HL-60 (cell line): Measurements from ENCODE around the gene DOCK9.

Experiments used
- DNase-seq, 2 experiments: peaks; one replicate each; pipeline ENCODE4 v3.0.0-alpha.2; 2010 to 2020; ENCODE audit warnings: low read depth in 1 of 2, low spot score in 1 of 2
- H3K27ac ChIP-seq: fragments of 250-450 bp; sonication (Bioruptor Pico); replicated peaks from 2 replicates; pipeline ENCODE4 v1.5.1; 2020; ENCODE audit warnings: mild to moderate bottlenecking, moderate library complexity
- H3K27me3 ChIP-seq: fragments of 250-450 bp; sonication (Bioruptor Pico); 2 replicates; pipeline ENCODE4 v1.5.1; 2021; ENCODE audit warnings: mild to moderate bottlenecking, moderate library complexity; ENCODE audit not compliant: insufficient read depth, poor library complexity, severe bottlenecking
- H3K4me3 ChIP-seq: replicated peaks from 2 replicates; pipeline ENCODE4 v1.5.1; 2011; ENCODE audit warnings: mild to moderate bottlenecking, control low read depth, low read length; ENCODE audit not compliant: insufficient read depth
- CTCF ChIP-seq: IDR thresholded peaks from one replicate; pipeline ENCODE4 v1.5.1; 2011; ENCODE audit warnings: low read length, control low read depth, inconsistent platforms; ENCODE audit not compliant: insufficient read depth
- GABPA ChIP-seq: IDR thresholded peaks from 2 replicates; pipeline ENCODE4 v1.6.1; 2012; ENCODE audit warnings: low read depth
- POLR2AphosphoS5 ChIP-seq: IDR thresholded peaks from 2 replicates; pipeline ENCODE4 v1.6.1; 2012; ENCODE audit warnings: low read depth
- SPI1 ChIP-seq: IDR thresholded peaks from 2 replicates; pipeline ENCODE4 v1.6.1; 2012; ENCODE audit warnings: low read depth, mild to moderate bottlenecking, borderline replicate concordance
- TF ChIP-seq, protein P1 (sequence below): IDR thresholded peaks from 2 replicates; pipeline ENCODE4 v1.6.1; 2012; ENCODE audit warnings: low read depth; ENCODE audit not compliant: insufficient replicate concordance

DOCK9 gene

GRCh38 chr13:99013951-99014350 lies 36.1 kb upstream of the DOCK9 start:
- H3K27ac ChIP-seq, result no peak overlapping the region
- TF ChIP-seq SPI1 (no peak), GABPA (no peak), CTCF (no peak), POLR2AphosphoS5 (no peak)
- TF ChIP-seq, protein P1, sequence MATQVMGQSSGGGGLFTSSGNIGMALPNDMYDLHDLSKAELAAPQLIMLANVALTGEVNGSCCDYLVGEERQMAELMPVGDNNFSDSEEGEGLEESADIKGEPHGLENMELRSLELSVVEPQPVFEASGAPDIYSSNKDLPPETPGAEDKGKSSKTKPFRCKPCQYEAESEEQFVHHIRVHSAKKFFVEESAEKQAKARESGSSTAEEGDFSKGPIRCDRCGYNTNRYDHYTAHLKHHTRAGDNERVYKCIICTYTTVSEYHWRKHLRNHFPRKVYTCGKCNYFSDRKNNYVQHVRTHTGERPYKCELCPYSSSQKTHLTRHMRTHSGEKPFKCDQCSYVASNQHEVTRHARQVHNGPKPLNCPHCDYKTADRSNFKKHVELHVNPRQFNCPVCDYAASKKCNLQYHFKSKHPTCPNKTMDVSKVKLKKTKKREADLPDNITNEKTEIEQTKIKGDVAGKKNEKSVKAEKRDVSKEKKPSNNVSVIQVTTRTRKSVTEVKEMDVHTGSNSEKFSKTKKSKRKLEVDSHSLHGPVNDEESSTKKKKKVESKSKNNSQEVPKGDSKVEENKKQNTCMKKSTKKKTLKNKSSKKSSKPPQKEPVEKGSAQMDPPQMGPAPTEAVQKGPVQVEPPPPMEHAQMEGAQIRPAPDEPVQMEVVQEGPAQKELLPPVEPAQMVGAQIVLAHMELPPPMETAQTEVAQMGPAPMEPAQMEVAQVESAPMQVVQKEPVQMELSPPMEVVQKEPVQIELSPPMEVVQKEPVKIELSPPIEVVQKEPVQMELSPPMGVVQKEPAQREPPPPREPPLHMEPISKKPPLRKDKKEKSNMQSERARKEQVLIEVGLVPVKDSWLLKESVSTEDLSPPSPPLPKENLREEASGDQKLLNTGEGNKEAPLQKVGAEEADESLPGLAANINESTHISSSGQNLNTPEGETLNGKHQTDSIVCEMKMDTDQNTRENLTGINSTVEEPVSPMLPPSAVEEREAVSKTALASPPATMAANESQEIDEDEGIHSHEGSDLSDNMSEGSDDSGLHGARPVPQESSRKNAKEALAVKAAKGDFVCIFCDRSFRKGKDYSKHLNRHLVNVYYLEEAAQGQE, result no peak
- H3K27me3 ChIP-seq, result peaks cover 20% of the 10 kb centered on the region
- no peak for DNase-seq
- no peak overlapping the region for H3K4me3 ChIP-seq

GRCh38 chr13:99012539-99012938 lies 34.7 kb upstream of the DOCK9 start:
- no peak for DNase-seq
- no peak overlapping the region for H3K4me3 ChIP-seq
- no peak for TF ChIP-seq CTCF
- TF ChIP-seq, protein P1, result no peak
- no peak for TF ChIP-seq SPI1
- TF ChIP-seq POLR2AphosphoS5, result no peak
- no peak for TF ChIP-seq GABPA
- no peak overlapping the region for H3K27ac ChIP-seq
- H3K27me3 ChIP-seq, result peaks cover 13% of the 10 kb centered on the region

DNA sequence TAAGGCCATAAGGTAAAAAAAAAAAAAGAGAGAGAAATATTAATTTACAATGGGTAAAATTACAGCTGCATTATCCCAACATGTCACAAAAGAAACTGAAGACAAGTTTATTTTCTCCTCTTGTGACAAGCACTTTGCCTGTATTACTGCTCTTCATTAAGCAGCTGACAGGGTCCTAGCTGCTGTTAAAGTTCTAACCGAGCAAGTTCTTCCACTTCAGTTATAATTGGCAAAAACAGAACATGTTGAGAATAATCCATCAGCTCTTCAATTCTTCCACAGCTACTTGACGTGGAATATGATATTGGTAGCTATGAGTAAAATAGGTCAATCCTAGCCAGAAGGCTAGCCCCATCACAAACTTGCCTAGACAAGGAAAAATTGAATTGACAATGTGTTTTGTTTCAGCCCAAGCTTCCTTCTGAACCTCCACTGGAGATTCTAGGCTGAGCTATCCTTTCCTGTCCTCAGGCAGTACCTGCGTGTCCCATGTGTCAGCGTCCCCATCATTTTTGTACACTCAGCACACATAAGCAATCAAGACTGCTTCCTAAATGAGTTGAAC lies 32.2 kb upstream of the DOCK9 start:
- DNase-seq, result no peak

More for the DNA sequence above, 32.2 kb upstream of the DOCK9 start:
- H3K27ac ChIP-seq, result no peak overlapping the region
- H3K27me3 ChIP-seq, result peaks cover 21% of the 10 kb centered on the region
- H3K4me3 ChIP-seq, result no peak overlapping the region
- no peak for TF ChIP-seq GABPA
- no peak for TF ChIP-seq SPI1
- no peak for TF ChIP-seq CTCF
- TF ChIP-seq POLR2AphosphoS5, result no peak
- TF ChIP-seq, protein P1, result no peak
